ENCODE measurements around the gene CEP78. TPM values are rescaled to one million over a fixed set of nuclear protein-coding genes. Genes with fewer than 3 reads are reported as not detected.
"Not testable (repeated sequence)": the region's sequence is repeated elsewhere in the genome, so short reads cannot be mapped to it uniquely, and the experiment has no call there.

The CEP78 gene
- total and polyA plus RNA-seq, 7 donors, result 1.8 to 4.3 (median 3.0) TPM

- H3K4me3 ChIP-seq, result no peak overlapping the region
- DNase-seq (peak; percentile 70 to 85), ATAC-seq (peak; percentile 78 to 89 (median 84))
- no peak overlapping the region for H3K27ac ChIP-seq
- H3K27me3 ChIP-seq (ENCODE audit: insufficient read depth in 3 of 3, low read length in 2 of 3), result no peaks in the 10 kb centered on the region
- H3K9me3 ChIP-seq, result no peaks in the 10 kb centered on the region
- TF ChIP-seq, protein P1, sequence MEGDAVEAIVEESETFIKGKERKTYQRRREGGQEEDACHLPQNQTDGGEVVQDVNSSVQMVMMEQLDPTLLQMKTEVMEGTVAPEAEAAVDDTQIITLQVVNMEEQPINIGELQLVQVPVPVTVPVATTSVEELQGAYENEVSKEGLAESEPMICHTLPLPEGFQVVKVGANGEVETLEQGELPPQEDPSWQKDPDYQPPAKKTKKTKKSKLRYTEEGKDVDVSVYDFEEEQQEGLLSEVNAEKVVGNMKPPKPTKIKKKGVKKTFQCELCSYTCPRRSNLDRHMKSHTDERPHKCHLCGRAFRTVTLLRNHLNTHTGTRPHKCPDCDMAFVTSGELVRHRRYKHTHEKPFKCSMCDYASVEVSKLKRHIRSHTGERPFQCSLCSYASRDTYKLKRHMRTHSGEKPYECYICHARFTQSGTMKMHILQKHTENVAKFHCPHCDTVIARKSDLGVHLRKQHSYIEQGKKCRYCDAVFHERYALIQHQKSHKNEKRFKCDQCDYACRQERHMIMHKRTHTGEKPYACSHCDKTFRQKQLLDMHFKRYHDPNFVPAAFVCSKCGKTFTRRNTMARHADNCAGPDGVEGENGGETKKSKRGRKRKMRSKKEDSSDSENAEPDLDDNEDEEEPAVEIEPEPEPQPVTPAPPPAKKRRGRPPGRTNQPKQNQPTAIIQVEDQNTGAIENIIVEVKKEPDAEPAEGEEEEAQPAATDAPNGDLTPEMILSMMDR (IDR thresholded peaks at IDR 0.05), result no peak
- WGBS, 3 donors, result 30 to 37% (median 32%) methylated on average over 3 of the region's 3 CpGs
- intact Hi-C loops (cut with DNase I), result no loop called here
- H3K36me3 ChIP-seq (ENCODE audit: insufficient read depth in 1 of 2, low read depth in 1 of 2), result no peaks in the 10 kb centered on the region
- H3K4me1 ChIP-seq, result peaks cover 7% of the 10 kb centered on the region
These were observed 45.2 kb downstream of the CEP78 start for GRCh38 chr9:78280982-78281668.

GRCh38 chr9:78284181-78284580 lies 48.3 kb downstream of the CEP78 start:
- WGBS, 3 donors, result 90 to 91% (median 91%) methylated on average over 4 of the region's 4 CpGs
- H3K9me3 ChIP-seq; H3K4me3 ChIP-seq; H3K36me3 ChIP-seq (ENCODE audit: insufficient read depth in 1 of 2, low read depth in 1 of 2); H3K4me1 ChIP-seq; ATAC-seq; H3K27me3 ChIP-seq (ENCODE audit: insufficient read depth in 3 of 3, low read length in 2 of 3); intact Hi-C loops (cut with DNase I); H3K27ac ChIP-seq; DNase-seq: not testable (repeated sequence)

DNA sequence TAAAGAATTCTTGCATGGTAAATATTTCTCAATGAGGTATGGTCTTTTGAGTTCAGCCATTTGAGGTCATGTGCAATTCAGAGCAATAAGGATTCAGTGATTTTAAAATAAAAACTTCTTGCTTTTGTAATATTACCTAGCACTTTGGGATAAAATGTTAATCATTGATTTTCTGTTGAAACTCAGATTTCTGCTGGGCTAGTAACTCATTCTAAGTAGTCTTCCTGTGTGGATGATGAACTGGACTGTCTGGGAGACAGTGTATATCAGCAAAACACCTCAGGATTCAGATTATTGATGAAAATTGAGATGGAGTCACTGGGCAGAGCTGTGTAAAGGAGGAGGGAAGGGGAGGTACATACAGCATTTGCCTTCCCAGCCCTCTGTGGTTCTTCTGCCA lies 50.2 kb downstream of the CEP78 start:
- no peaks in the 10 kb centered on the region for H3K9me3 ChIP-seq
- TF ChIP-seq, protein P1 (IDR thresholded peaks at IDR 0.05), result no peak
- H3K4me3 ChIP-seq, result no peak overlapping the region
- no peak for DNase-seq
- intact Hi-C loops (cut with DNase I), result no loop called here
- no peaks in the 10 kb centered on the region for H3K36me3 ChIP-seq (ENCODE audit: insufficient read depth in 1 of 2, low read depth in 1 of 2)
- peaks cover 0 to 3% (median 2%) of the 10 kb centered on the region in 3 donors for H3K27me3 ChIP-seq (ENCODE audit: insufficient read depth in 3 of 3, low read length in 2 of 3)
- H3K4me1 ChIP-seq, result peaks cover 3% of the 10 kb centered on the region
- no peak overlapping the region for H3K27ac ChIP-seq
- ATAC-seq, result no peak

GRCh38 chr9:78286946-78287388 lies 51.1 kb downstream of the CEP78 start:
- no peak overlapping the region for H3K4me3 ChIP-seq
- WGBS, 3 donors, result 97 to 99% (median 98%) methylated on average over 5 to 6 of the region's 6 CpGs
- intact Hi-C loops (cut with DNase I), result no loop called here
- H3K36me3 ChIP-seq (ENCODE audit: insufficient read depth in 1 of 2, low read depth in 1 of 2), result no peaks in the 10 kb centered on the region
- peaks cover 0 to 3% (median 2%) of the 10 kb centered on the region in 3 donors for H3K27me3 ChIP-seq (ENCODE audit: insufficient read depth in 3 of 3, low read length in 2 of 3)
- ATAC-seq (no peak), DNase-seq (no peak)
- H3K27ac ChIP-seq, result no peak overlapping the region
- H3K9me3 ChIP-seq, result no peaks in the 10 kb centered on the region
- TF ChIP-seq, protein P1 (IDR thresholded peaks at IDR 0.05), result no peak
- no peaks in the 10 kb centered on the region for H3K4me1 ChIP-seq

DNA sequence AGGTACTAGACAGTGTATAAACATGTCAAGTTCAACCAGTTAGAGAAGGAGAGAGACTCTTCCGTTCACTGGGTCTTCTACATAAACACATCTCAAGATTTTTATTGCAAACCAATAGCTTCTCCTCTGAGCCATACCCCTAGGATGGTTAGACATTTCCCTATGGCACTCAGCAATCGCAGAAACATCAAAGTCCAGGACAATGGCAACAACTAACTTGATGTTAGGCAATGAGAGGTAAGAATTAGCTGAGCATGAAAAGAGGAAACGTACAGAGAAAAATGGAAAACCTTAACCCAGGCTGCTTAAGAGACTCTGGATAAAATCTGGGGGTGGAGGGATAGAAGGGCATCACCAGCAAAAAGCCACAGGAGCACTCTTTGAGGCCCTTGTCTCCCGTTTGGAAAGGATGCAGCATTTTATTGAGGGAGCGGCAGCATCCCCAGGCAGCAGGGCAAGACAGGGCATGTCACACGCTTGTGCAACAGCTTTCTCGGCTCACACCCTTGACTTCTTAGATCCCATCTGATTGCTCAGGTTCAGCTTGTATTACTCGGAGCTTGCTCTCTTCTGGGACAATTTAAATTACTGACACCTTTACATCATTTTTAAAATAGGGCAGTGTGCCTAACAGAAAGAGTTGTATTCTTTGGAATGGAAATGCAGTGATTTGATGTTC lies 52.5 kb downstream of the CEP78 start:
- no peak overlapping the region for H3K4me3 ChIP-seq
- TF ChIP-seq, protein P1 (IDR thresholded peaks at IDR 0.05), result no peak
- no peaks in the 10 kb centered on the region for H3K9me3 ChIP-seq
- peaks cover 2 to 7% (median 3%) of the 10 kb centered on the region in 3 donors for H3K27me3 ChIP-seq (ENCODE audit: insufficient read depth in 3 of 3, low read length in 2 of 3)
- intact Hi-C loops (cut with DNase I), result no loop called here
- no peak overlapping the region for H3K27ac ChIP-seq
- H3K36me3 ChIP-seq (ENCODE audit: insufficient read depth in 1 of 2, low read depth in 1 of 2), result no peaks in the 10 kb centered on the region
- ATAC-seq, result no peak
- no peak for DNase-seq
- WGBS, 3 donors, result 87 to 89% (median 88%) methylated on average over 8 of the region's 8 CpGs
- H3K4me1 ChIP-seq, result no peaks in the 10 kb centered on the region
